ENCODE results near the gene DISP3. TPM values are rescaled to one million over a fixed set of nuclear protein-coding genes. Genes with fewer than 3 reads are reported as not detected.

Gene DISP3
- total RNA-seq, 2 experiments from 2014 or later = 0.97 to 1.7 TPM

DNA sequence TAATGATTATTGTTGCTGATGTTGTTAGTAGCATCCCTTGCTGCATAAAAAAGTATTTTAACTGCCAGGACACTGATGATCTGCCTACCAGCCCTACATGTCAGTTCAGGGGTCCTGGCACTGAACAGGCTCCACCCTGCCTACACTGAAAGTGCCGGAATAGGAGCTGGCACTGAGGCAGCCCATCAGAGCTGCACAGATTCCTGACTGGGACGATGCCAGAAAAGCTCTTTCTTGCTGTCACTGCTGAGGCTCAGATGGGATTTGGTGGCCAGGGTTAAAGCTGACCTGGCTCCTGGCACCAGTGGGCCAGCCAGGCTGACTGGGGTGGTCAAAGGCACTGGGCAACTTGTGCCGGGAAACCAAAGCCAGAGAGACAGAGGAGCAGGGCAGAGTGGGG, 6.2 kb upstream of the DISP3 start:
- no peaks in the 10 kb centered on the region for H3K79me2 ChIP-seq (ENCODE audit: insufficient read depth, low read depth, low read length)
- H3K4me3 ChIP-seq (ENCODE audit: low read depth, low read length, poor library complexity, severe bottlenecking) = no peak overlapping the region
- no peaks in the 10 kb centered on the region for H4K20me1 ChIP-seq (ENCODE audit: insufficient read depth, low read length)
- no peak overlapping the region for H3K4me2 ChIP-seq (ENCODE audit: low read length)
- H3K9me2 ChIP-seq (ENCODE audit: insufficient read depth, low read length) = no peaks in the 10 kb centered on the region
- no peaks in the 10 kb centered on the region for H3K4me1 ChIP-seq (ENCODE audit: insufficient read depth, low read length, poor library complexity, severe bottlenecking)
- H3K9me3 ChIP-seq (ENCODE audit: low read length) = no peaks in the 10 kb centered on the region
- H3K36me3 ChIP-seq (ENCODE audit: insufficient read depth, low read length) = no peaks in the 10 kb centered on the region
- no peak overlapping the region for H3K27ac ChIP-seq (ENCODE audit: low read depth, low read length, poor library complexity, severe bottlenecking)
- intact Hi-C loops (cut with micrococcal nuclease; ENCODE audit: unreplicated experiment) = no loop called here
- ChIA-PET CTCF (ENCODE audit: unreplicated experiment) (no interaction called here), POLR2A (no interaction called here)
- H2AFZ ChIP-seq (ENCODE audit: low read length) = no peak overlapping the region
- DNase-seq (ENCODE audit: low spot score) = no peak
- no TSS peak for BruUV-seq (replicated peaks)
- TF ChIP-seq, protein P1, sequence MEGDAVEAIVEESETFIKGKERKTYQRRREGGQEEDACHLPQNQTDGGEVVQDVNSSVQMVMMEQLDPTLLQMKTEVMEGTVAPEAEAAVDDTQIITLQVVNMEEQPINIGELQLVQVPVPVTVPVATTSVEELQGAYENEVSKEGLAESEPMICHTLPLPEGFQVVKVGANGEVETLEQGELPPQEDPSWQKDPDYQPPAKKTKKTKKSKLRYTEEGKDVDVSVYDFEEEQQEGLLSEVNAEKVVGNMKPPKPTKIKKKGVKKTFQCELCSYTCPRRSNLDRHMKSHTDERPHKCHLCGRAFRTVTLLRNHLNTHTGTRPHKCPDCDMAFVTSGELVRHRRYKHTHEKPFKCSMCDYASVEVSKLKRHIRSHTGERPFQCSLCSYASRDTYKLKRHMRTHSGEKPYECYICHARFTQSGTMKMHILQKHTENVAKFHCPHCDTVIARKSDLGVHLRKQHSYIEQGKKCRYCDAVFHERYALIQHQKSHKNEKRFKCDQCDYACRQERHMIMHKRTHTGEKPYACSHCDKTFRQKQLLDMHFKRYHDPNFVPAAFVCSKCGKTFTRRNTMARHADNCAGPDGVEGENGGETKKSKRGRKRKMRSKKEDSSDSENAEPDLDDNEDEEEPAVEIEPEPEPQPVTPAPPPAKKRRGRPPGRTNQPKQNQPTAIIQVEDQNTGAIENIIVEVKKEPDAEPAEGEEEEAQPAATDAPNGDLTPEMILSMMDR (conservative IDR thresholded peaks at IDR 0.05; ENCODE audit: low read length) = no peak
- no peak for TF ChIP-seq EZH2phosphoT487 (IDR thresholded peaks at IDR 0.05; ENCODE audit: borderline replicate concordance, low read depth, low read length)

DNA sequence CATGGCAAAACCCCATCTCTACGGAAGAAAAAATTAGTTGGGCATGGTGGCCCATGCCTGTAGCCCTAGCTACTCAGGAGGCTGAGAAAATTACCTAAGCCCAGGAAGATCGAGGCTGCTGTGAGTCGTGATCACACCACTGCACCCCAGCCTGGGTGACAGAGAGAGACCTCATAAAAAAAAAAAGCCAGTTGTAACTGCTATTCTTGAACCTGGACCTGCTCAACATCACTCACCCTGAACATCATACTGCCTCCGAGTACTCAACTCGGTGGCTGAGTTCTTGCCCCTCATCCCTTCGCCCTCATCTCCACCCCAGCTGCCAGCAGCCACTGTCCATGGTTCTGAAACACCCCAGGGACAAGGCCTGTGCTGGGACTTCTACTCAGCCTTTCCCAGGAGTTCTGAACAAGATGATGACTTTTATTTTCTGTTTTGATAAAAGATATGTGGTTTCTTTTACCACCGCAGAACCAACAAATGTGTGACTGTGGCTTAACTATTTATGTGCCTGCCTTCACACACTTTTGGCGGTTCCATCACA, 5.4 kb upstream of the DISP3 start:
- H3K79me2 ChIP-seq (ENCODE audit: insufficient read depth, low read depth, low read length) = no peaks in the 10 kb centered on the region
- H3K4me3 ChIP-seq (ENCODE audit: low read depth, low read length, poor library complexity, severe bottlenecking) = no peak overlapping the region
- H3K9me3 ChIP-seq (ENCODE audit: low read length) = no peaks in the 10 kb centered on the region
- peak; percentile 23 for DNase-seq (ENCODE audit: low spot score)
- no peak overlapping the region for H3K27ac ChIP-seq (ENCODE audit: low read depth, low read length, poor library complexity, severe bottlenecking)
- no peaks in the 10 kb centered on the region for H3K36me3 ChIP-seq (ENCODE audit: insufficient read depth, low read length)
- BruUV-seq (replicated peaks) = no TSS peak
- no peaks in the 10 kb centered on the region for H4K20me1 ChIP-seq (ENCODE audit: insufficient read depth, low read length)
- CTCF ChIA-PET (ENCODE audit: unreplicated experiment) = no interaction called here
- TF ChIP-seq, protein P1 (conservative IDR thresholded peaks at IDR 0.05; ENCODE audit: low read length) = no peak
- no peak for TF ChIP-seq EZH2phosphoT487 (IDR thresholded peaks at IDR 0.05; ENCODE audit: borderline replicate concordance, low read depth, low read length)
- no peaks in the 10 kb centered on the region for H3K4me1 ChIP-seq (ENCODE audit: insufficient read depth, low read length, poor library complexity, severe bottlenecking)
- no peak overlapping the region for H3K4me2 ChIP-seq (ENCODE audit: low read length)
- H2AFZ ChIP-seq (ENCODE audit: low read length) = no peak overlapping the region
- H3K9me2 ChIP-seq (ENCODE audit: insufficient read depth, low read length) = no peaks in the 10 kb centered on the region
- intact Hi-C loops (cut with micrococcal nuclease; ENCODE audit: unreplicated experiment) = no loop called here
- POLR2A ChIA-PET = no interaction called here

GRCh38 chr1:11474826-11475225, 4.1 kb upstream of the DISP3 start:
- no peaks in the 10 kb centered on the region for H3K79me2 ChIP-seq (ENCODE audit: insufficient read depth, low read depth, low read length)
- H3K27ac ChIP-seq (ENCODE audit: low read depth, low read length, poor library complexity, severe bottlenecking) = no peak overlapping the region
- H3K36me3 ChIP-seq (ENCODE audit: insufficient read depth, low read length) = no peaks in the 10 kb centered on the region
- H4K20me1 ChIP-seq (ENCODE audit: insufficient read depth, low read length) = no peaks in the 10 kb centered on the region
- H3K9me2 ChIP-seq (ENCODE audit: insufficient read depth, low read length) = no peaks in the 10 kb centered on the region
- DNase-seq (ENCODE audit: low spot score) = no peak
- CTCF ChIA-PET (ENCODE audit: unreplicated experiment) = no interaction called here
- H3K9me3 ChIP-seq (ENCODE audit: low read length) = no peaks in the 10 kb centered on the region
- intact Hi-C loops (cut with micrococcal nuclease; ENCODE audit: unreplicated experiment) = no loop called here
- POLR2A ChIA-PET = no interaction called here
- H2AFZ ChIP-seq (ENCODE audit: low read length) = no peak overlapping the region
- H3K4me3 ChIP-seq (ENCODE audit: low read depth, low read length, poor library complexity, severe bottlenecking) = no peak overlapping the region
- H3K4me2 ChIP-seq (ENCODE audit: low read length) = no peak overlapping the region
- TF ChIP-seq EZH2phosphoT487 (IDR thresholded peaks at IDR 0.05; ENCODE audit: borderline replicate concordance, low read depth, low read length) = no peak
- TF ChIP-seq, protein P1 (conservative IDR thresholded peaks at IDR 0.05; ENCODE audit: low read length) = no peak
- no peaks in the 10 kb centered on the region for H3K4me1 ChIP-seq (ENCODE audit: insufficient read depth, low read length, poor library complexity, severe bottlenecking)
- no TSS peak for BruUV-seq (replicated peaks)
